Measurements from ENCODE around the gene LEKR1.

LEKR1 gene

GRCh38 chr3:156816091-156816793 lies 9.9 kb upstream of the LEKR1 start:
- DNase-seq (ENCODE audit: low read depth) = no peak
- H3K4me3 ChIP-seq (ENCODE audit: control insufficient read depth, low read depth, low read length) = peak overlapping the region; percentile 18
- TF ChIP-seq, protein P1, sequence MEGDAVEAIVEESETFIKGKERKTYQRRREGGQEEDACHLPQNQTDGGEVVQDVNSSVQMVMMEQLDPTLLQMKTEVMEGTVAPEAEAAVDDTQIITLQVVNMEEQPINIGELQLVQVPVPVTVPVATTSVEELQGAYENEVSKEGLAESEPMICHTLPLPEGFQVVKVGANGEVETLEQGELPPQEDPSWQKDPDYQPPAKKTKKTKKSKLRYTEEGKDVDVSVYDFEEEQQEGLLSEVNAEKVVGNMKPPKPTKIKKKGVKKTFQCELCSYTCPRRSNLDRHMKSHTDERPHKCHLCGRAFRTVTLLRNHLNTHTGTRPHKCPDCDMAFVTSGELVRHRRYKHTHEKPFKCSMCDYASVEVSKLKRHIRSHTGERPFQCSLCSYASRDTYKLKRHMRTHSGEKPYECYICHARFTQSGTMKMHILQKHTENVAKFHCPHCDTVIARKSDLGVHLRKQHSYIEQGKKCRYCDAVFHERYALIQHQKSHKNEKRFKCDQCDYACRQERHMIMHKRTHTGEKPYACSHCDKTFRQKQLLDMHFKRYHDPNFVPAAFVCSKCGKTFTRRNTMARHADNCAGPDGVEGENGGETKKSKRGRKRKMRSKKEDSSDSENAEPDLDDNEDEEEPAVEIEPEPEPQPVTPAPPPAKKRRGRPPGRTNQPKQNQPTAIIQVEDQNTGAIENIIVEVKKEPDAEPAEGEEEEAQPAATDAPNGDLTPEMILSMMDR (IDR thresholded peaks at IDR 0.05; ENCODE audit: control insufficient read depth, insufficient read depth, low read depth, low read length, missing control alignments) = no peak

DNA sequence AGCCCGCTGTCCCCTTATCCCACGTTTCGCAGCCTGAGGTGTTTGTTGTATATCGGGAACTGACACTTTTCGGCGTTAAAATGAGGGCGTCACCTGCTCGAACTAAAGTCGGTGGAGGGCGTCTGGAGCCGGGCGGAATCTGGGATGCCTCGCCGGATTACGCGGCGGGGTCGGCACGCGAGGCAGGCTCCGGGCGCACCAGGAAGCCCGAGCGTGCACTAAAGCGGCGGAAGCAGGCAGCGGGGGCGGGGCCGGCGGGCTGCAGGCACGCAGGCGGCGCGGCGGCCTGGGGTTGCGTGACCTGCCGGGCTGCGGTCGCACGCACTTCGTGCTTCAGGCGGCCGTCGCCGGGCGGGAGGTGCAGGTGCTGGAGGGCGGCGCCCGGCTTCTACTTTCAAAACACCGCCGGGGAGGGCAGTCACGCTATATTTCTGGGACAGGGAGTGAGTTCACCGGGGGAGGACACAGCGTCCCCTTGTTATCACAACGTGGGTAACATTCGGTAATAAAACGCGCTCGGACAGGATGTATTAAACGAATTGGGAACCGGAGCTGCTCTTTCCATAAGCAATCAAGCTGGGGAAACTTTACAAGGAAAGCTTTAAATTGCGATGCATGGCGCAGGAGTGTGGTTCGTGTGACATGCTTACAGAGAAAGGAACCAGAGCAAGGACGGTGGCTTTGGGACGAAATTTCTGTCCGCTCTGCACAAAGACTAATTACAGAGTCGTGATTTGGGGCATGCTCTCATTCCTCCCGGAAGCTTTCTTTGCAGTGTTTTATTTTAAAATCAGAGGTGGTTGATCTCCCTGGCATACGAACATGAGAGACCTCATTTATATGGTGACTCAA lies 9.1 kb upstream of the LEKR1 start:
- peak overlapping the region; percentile 18 for H3K4me3 ChIP-seq (ENCODE audit: control insufficient read depth, low read depth, low read length)
- DNase-seq (ENCODE audit: low read depth) = peak; percentile 82
- TF ChIP-seq, protein P1 (IDR thresholded peaks at IDR 0.05; ENCODE audit: control insufficient read depth, insufficient read depth, low read depth, low read length, missing control alignments) = no peak

DNA sequence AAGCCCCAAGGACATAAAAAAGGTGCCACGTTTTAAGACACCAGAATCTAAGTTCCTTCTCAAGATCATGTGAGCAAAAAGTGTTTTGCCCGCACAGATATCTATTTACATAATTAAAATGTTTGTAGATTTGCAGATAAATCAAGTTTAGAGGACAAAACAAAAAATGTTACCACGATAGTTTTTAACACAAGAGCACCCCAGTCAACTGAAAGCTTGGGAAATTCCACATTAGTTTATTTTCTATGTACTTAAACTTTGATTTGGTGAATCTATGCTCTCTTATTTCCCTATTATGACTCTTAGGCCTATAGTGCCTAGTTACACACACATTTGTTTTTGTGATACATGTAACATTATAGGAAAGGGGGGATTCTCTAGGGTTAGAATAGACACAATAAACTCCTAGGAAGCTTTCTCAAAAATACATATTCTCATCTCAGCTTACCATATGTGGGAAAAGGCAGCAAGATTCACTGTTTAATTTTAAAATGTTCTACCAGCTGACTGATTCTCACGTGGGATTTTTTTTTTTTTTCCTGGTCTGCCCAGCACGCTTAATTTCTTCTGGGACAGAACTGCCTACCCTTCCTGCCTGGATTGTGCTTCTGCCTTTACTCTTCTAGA lies 8.4 kb upstream of the LEKR1 start:
- DNase-seq (ENCODE audit: low read depth) = no peak
- no peak overlapping the region for H3K4me3 ChIP-seq (ENCODE audit: control insufficient read depth, low read depth, low read length)
- TF ChIP-seq, protein P1 (IDR thresholded peaks at IDR 0.05; ENCODE audit: control insufficient read depth, insufficient read depth, low read depth, low read length, missing control alignments) = no peak

- DNase-seq (ENCODE audit: low read depth) = no peak
- no peak overlapping the region for H3K4me3 ChIP-seq (ENCODE audit: control insufficient read depth, low read depth, low read length)
- TF ChIP-seq, protein P1 (IDR thresholded peaks at IDR 0.05; ENCODE audit: control insufficient read depth, insufficient read depth, low read depth, low read length, missing control alignments) = no peak
Observed at GRCh38 chr3:156818273-156818651, 7.9 kb upstream of the LEKR1 start.

GRCh38 chr3:156818890-156819289 lies 7.3 kb upstream of the LEKR1 start:
- H3K4me3 ChIP-seq (ENCODE audit: control insufficient read depth, low read depth, low read length) = no peak overlapping the region
- TF ChIP-seq, protein P1 (IDR thresholded peaks at IDR 0.05; ENCODE audit: control insufficient read depth, insufficient read depth, low read depth, low read length, missing control alignments) = no peak
- no peak for DNase-seq (ENCODE audit: low read depth)

GRCh38 chr3:156819842-156820691 lies 6.1 kb upstream of the LEKR1 start:
- H3K4me3 ChIP-seq (ENCODE audit: control insufficient read depth, low read depth, low read length) = no peak overlapping the region
- DNase-seq (ENCODE audit: low read depth) = no peak
- TF ChIP-seq, protein P1 (IDR thresholded peaks at IDR 0.05; ENCODE audit: control insufficient read depth, insufficient read depth, low read depth, low read length, missing control alignments) = no peak

Data from AG09309 (cell line).